ENCODE data around the gene CACNB2.

- no peak for TF ChIP-seq CTCF (IDR thresholded peaks at IDR 0.05)
- no peak for TF ChIP-seq RFX5 (IDR thresholded peaks at IDR 0.05; ENCODE audit: low read length)
- no peak for TF ChIP-seq EP300 (IDR thresholded peaks at IDR 0.05; ENCODE audit: borderline replicate concordance in 1 of 2, low read depth in 1 of 2, low read length in 1 of 2)
- no peak for TF ChIP-seq POLR2AphosphoS5 (IDR thresholded peaks at IDR 0.05; ENCODE audit: low read depth, low read length)
- no peak for TF ChIP-seq YY1 (IDR thresholded peaks at IDR 0.05; ENCODE audit: low read depth)
- no peak for TF ChIP-seq RAD21 (IDR thresholded peaks at IDR 0.05; ENCODE audit: low read length)
- TF ChIP-seq SMC3 (IDR thresholded peaks at IDR 0.05; ENCODE audit: low read depth, low read length): no peak
- TF ChIP-seq MXI1 (IDR thresholded peaks at IDR 0.05; ENCODE audit: low read depth, low read length): no peak
- no peak for TF ChIP-seq FOXJ3 (CRISPR knock-in tag; IDR thresholded peaks at IDR 0.05)
- TF ChIP-seq SIN3A (IDR thresholded peaks at IDR 0.05; ENCODE audit: borderline replicate concordance, low read depth, low read length): no peak
- no peak for TF ChIP-seq TEAD4 (IDR thresholded peaks at IDR 0.05; ENCODE audit: borderline replicate concordance, insufficient read depth)
Observed at GRCh38 chr10:18313140-18313530, 172.9 kb downstream of the CACNB2 start.
